Measurements from ENCODE around the gene TGM5. TPM values are rescaled to one million over a fixed set of nuclear protein-coding genes. Genes with fewer than 3 reads are reported as not detected.

The TGM5 gene
- total and polyA plus RNA-seq, 8 donors, result 1.5 TPM; not detected in 7

GRCh38 chr15:43287254-43287653 lies 20.5 kb upstream of the TGM5 start:
- TF ChIP-seq EP300 (IDR thresholded peaks at IDR 0.05) (no peak), POLR2AphosphoS5 (IDR thresholded peaks at IDR 0.05) (no peak)
- TF ChIP-seq, protein P1, sequence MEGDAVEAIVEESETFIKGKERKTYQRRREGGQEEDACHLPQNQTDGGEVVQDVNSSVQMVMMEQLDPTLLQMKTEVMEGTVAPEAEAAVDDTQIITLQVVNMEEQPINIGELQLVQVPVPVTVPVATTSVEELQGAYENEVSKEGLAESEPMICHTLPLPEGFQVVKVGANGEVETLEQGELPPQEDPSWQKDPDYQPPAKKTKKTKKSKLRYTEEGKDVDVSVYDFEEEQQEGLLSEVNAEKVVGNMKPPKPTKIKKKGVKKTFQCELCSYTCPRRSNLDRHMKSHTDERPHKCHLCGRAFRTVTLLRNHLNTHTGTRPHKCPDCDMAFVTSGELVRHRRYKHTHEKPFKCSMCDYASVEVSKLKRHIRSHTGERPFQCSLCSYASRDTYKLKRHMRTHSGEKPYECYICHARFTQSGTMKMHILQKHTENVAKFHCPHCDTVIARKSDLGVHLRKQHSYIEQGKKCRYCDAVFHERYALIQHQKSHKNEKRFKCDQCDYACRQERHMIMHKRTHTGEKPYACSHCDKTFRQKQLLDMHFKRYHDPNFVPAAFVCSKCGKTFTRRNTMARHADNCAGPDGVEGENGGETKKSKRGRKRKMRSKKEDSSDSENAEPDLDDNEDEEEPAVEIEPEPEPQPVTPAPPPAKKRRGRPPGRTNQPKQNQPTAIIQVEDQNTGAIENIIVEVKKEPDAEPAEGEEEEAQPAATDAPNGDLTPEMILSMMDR (IDR thresholded peaks at IDR 0.05), result no peak
- 71 to 77% (median 74%) methylated on average over 15 of the region's 15 CpGs for WGBS, 5 donors
- Histone ChIP-seq H3K4me3 (no peak overlapping the region), H3K27me3 (peaks cover 0 to 17% (median 0%) of the 10 kb centered on the region in 3 donors), H3K9me3 (no peaks in the 10 kb centered on the region), H3K27ac (no peak overlapping the region), H3K36me3 (no peaks in the 10 kb centered on the region), H3K4me1 (peaks cover 0 to 6% (median 0%) of the 10 kb centered on the region in 4 donors)
- intact Hi-C loops (cut with DNase I; ENCODE audit: low total_unique reads), result loop anchor here (5.0 kb wide), 1 partner anchor 60 kb away; no protein-coding TSS in a partner anchor
- no peak for DNase-seq

DNA sequence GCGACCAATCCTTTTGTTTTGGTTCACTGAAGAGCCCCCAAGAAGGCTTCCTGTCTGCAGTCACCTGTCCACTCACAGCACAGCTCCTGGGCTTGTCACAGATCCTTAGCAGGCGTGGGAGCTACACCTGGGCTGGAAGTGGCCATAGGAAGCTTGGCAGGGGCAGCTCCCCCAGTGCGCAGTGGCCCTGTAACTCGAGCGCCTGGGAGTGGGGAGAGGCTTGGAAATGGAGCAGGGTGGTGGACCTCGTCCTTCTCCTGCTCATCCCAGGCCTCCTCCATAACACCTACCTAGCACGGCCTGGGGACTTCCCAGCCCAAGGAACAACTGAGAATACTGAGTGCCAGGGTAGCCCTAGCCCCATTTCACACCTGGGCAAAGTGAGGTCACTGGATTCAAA lies 19.3 kb upstream of the TGM5 start:
- no peak overlapping the region for H3K4me3 ChIP-seq
- H3K36me3 ChIP-seq, result no peaks in the 10 kb centered on the region
- 32 to 69% (median 64%) methylated on average over 3 to 7 of the region's 7 CpGs for WGBS, 5 donors
- H3K9me3 ChIP-seq, result no peaks in the 10 kb centered on the region
- H3K27me3 ChIP-seq, result peaks cover 0 to 9% (median 0%) of the 10 kb centered on the region in 3 donors
- no peak for DNase-seq
- intact Hi-C loops (cut with DNase I; ENCODE audit: low total_unique reads), result loop anchor here (5.0 kb wide), 1 partner anchor 59 kb away; no protein-coding TSS in a partner anchor
- no peak for TF ChIP-seq EP300 (IDR thresholded peaks at IDR 0.05)
- no peak for TF ChIP-seq POLR2A (IDR thresholded peaks at IDR 0.05)
- TF ChIP-seq, protein P1 (IDR thresholded peaks at IDR 0.05), result no peak
- TF ChIP-seq POLR2AphosphoS5 (IDR thresholded peaks at IDR 0.05), result no peak
- H3K27ac ChIP-seq, result no peak overlapping the region
- peaks cover 0 to 6% (median 0%) of the 10 kb centered on the region in 4 donors for H3K4me1 ChIP-seq

GRCh38 chr15:43285609-43286037 lies 18.9 kb upstream of the TGM5 start:
- H3K4me3 ChIP-seq, result no peak overlapping the region
- no peaks in the 10 kb centered on the region for H3K9me3 ChIP-seq
- peaks cover 0 to 6% (median 0%) of the 10 kb centered on the region in 4 donors for H3K4me1 ChIP-seq
- 3 to 10% (median 5%) methylated on average over 4 of the region's 4 CpGs for WGBS, 5 donors
- H3K36me3 ChIP-seq, result no peaks in the 10 kb centered on the region
- intact Hi-C loops (cut with DNase I; ENCODE audit: low total_unique reads), result loop anchor here (5.0 kb wide), 1 partner anchor 58 kb away; no protein-coding TSS in a partner anchor
- no peak overlapping the region for H3K27ac ChIP-seq
- DNase-seq, result peak; percentile 41 to 84
- H3K27me3 ChIP-seq, result peaks cover 0 to 11% (median 0%) of the 10 kb centered on the region in 3 donors
- TF ChIP-seq POLR2AphosphoS5 (IDR thresholded peaks at IDR 0.05), result no peak
- no peak for TF ChIP-seq EP300 (IDR thresholded peaks at IDR 0.05)
- TF ChIP-seq, protein P1 (IDR thresholded peaks at IDR 0.05), result peak in 5 of 7 experiments; percentile 72 to 85 (median 81)

DNA sequence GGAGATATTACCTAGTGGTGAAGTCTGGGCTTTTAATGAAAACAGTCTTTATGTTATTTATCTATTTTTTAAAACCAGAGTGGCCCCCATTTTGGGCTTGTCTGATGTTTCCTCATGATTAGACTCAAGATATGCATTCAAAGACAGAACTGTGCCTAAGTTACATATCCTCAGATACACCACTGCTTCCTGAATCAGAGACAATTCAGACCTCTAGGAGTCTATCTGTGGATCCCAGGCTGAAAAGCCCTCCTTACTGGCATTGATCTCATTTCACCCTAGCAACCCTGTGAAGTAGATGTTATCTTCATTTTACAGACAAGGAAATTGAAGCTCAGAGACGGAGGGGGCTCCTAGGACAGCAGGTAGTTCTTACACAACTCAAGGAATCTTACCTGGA lies 16.8 kb upstream of the TGM5 start:
- no peak for DNase-seq
- Histone ChIP-seq H3K27ac (no peak overlapping the region), H3K4me1 (peaks cover 0 to 6% (median 0%) of the 10 kb centered on the region in 4 donors), H3K27me3 (peaks cover 0 to 23% (median 4%) of the 10 kb centered on the region in 3 donors), H3K4me3 (no peak overlapping the region), H3K9me3 (no peaks in the 10 kb centered on the region), H3K36me3 (no peaks in the 10 kb centered on the region)
- 66 to 86% (median 75%) methylated on average over 1 of the region's 1 CpG for WGBS, 5 donors
- intact Hi-C loops (cut with DNase I; ENCODE audit: low total_unique reads), result no loop called here
- TF ChIP-seq, protein P1 (IDR thresholded peaks at IDR 0.05), result no peak
- no peak for TF ChIP-seq EP300 (IDR thresholded peaks at IDR 0.05)
- no peak for TF ChIP-seq POLR2AphosphoS5 (IDR thresholded peaks at IDR 0.05)
- TF ChIP-seq POLR2A (IDR thresholded peaks at IDR 0.05), result no peak

All from stomach (tissue), 9 donors.